H1 (cell line): ENCODE results near the gene ADGRB2. TPM values are rescaled to one million over a fixed set of nuclear protein-coding genes. Genes with fewer than 3 reads are reported as not detected.

Experiments
- BACH1 ChIP-seq: IDR thresholded peaks from 2 replicates; pipeline ENCODE4 v1.6.1; 2012; ENCODE audit warnings: low read length, improper control_type of control experiment
- CBX5 ChIP-seq: fragments of 300-800, 300-1000 bp; sonication (generic); IDR thresholded peaks from 2 replicates; pipeline ENCODE4 v1.7.1; 2016; ENCODE audit warnings: antibody characterized with exemption, low read length, low read depth
- CBX8 ChIP-seq: fragments of 300-800, 300-1000 bp; sonication (generic); IDR thresholded peaks from 2 replicates; pipeline ENCODE4 v1.7.1; 2016; ENCODE audit warnings: low read depth, low read length, borderline replicate concordance
- CHD1 ChIP-seq: IDR thresholded peaks from 2 replicates; pipeline ENCODE4 v1.6.1; 2012; ENCODE audit warnings: low read depth, low read length, improper control_type of control experiment
- KDM1A ChIP-seq: fragments of 200-600, 300-600 bp; sonication (generic); IDR thresholded peaks from 2 replicates; pipeline ENCODE4 v1.7.1; 2016; ENCODE audit warnings: mild to moderate bottlenecking, low read length, borderline replicate concordance
- NANOG ChIP-seq: IDR thresholded peaks from 2 replicates; pipeline ENCODE4 v1.6.1; 2011; ENCODE audit warnings: low read length, low read depth, mild to moderate bottlenecking, inconsistent platforms; ENCODE audit not compliant: insufficient read depth, poor library complexity, severe bottlenecking
- polyA plus RNA-seq, 7 experiments: library from polyadenylated mRNA; depleted of rRNA in 3 of 7; stranded (reverse) in 5 of 7; unstranded in 2 of 7; fragments of >200 nt in 5 of 7; fragments of 200-250 nt in 2 of 7; gene quantifications; 1 replicate in 5 of 7; 2 replicates in 1 of 7; 4 replicates in 1 of 7; pipeline versions ENCODE4 v1.2.1 to v1.2.3, GENCODE V29; 2011 to 2013; ENCODE audit warnings: missing spikeins in 2 of 7, mixed read lengths in 2 of 7
- total RNA-seq: library from RNA; stranded (reverse); fragmentation: NEBNext Ultra II Directional; extraction: Animal tissue kit (Norgen Biotek cat#: 25700); gene quantifications from 2 replicates; pipeline ENCODE4 v1.2.1, GENCODE V29; 2021
- TF ChIP-seq, protein P1 (sequence below): fragments of 300-600 bp; sonication (generic); IDR thresholded peaks from 2 replicates; pipeline ENCODE4 v1.7.1; 2012; ENCODE audit warnings: low read length, moderate library complexity, mild to moderate bottlenecking, inconsistent platforms; ENCODE audit not compliant: insufficient replicate concordance

Gene ADGRB2
- total and polyA plus RNA-seq, 2 of the 8 experiments (the other 6 are each of a cell fraction or from before 2014, with no cell fraction given), result 15.6 to 26.2 TPM

DNA sequence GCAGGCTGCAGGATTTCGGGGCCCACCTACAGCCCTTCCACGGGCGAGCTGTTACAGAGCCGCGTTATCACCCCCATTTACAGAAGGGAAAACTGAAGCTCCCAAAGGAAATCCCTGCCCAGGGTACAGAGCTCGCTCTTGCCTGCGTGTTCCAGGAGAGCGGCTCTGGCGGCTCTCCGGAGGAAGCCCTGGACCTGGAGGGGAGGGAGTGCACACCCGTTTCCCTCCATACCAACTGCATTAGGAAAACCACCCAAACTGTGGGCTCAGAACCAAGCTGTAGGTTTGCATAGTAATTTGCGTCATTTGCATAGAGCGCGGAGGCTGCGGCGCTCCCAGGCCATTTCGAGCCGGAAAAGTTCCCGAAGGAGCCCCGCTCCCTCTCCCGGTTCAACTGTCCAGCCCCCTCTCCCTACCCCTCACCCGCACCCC, 24.7 kb upstream of the ADGRB2 start (continued):
- TF ChIP-seq, protein P1, sequence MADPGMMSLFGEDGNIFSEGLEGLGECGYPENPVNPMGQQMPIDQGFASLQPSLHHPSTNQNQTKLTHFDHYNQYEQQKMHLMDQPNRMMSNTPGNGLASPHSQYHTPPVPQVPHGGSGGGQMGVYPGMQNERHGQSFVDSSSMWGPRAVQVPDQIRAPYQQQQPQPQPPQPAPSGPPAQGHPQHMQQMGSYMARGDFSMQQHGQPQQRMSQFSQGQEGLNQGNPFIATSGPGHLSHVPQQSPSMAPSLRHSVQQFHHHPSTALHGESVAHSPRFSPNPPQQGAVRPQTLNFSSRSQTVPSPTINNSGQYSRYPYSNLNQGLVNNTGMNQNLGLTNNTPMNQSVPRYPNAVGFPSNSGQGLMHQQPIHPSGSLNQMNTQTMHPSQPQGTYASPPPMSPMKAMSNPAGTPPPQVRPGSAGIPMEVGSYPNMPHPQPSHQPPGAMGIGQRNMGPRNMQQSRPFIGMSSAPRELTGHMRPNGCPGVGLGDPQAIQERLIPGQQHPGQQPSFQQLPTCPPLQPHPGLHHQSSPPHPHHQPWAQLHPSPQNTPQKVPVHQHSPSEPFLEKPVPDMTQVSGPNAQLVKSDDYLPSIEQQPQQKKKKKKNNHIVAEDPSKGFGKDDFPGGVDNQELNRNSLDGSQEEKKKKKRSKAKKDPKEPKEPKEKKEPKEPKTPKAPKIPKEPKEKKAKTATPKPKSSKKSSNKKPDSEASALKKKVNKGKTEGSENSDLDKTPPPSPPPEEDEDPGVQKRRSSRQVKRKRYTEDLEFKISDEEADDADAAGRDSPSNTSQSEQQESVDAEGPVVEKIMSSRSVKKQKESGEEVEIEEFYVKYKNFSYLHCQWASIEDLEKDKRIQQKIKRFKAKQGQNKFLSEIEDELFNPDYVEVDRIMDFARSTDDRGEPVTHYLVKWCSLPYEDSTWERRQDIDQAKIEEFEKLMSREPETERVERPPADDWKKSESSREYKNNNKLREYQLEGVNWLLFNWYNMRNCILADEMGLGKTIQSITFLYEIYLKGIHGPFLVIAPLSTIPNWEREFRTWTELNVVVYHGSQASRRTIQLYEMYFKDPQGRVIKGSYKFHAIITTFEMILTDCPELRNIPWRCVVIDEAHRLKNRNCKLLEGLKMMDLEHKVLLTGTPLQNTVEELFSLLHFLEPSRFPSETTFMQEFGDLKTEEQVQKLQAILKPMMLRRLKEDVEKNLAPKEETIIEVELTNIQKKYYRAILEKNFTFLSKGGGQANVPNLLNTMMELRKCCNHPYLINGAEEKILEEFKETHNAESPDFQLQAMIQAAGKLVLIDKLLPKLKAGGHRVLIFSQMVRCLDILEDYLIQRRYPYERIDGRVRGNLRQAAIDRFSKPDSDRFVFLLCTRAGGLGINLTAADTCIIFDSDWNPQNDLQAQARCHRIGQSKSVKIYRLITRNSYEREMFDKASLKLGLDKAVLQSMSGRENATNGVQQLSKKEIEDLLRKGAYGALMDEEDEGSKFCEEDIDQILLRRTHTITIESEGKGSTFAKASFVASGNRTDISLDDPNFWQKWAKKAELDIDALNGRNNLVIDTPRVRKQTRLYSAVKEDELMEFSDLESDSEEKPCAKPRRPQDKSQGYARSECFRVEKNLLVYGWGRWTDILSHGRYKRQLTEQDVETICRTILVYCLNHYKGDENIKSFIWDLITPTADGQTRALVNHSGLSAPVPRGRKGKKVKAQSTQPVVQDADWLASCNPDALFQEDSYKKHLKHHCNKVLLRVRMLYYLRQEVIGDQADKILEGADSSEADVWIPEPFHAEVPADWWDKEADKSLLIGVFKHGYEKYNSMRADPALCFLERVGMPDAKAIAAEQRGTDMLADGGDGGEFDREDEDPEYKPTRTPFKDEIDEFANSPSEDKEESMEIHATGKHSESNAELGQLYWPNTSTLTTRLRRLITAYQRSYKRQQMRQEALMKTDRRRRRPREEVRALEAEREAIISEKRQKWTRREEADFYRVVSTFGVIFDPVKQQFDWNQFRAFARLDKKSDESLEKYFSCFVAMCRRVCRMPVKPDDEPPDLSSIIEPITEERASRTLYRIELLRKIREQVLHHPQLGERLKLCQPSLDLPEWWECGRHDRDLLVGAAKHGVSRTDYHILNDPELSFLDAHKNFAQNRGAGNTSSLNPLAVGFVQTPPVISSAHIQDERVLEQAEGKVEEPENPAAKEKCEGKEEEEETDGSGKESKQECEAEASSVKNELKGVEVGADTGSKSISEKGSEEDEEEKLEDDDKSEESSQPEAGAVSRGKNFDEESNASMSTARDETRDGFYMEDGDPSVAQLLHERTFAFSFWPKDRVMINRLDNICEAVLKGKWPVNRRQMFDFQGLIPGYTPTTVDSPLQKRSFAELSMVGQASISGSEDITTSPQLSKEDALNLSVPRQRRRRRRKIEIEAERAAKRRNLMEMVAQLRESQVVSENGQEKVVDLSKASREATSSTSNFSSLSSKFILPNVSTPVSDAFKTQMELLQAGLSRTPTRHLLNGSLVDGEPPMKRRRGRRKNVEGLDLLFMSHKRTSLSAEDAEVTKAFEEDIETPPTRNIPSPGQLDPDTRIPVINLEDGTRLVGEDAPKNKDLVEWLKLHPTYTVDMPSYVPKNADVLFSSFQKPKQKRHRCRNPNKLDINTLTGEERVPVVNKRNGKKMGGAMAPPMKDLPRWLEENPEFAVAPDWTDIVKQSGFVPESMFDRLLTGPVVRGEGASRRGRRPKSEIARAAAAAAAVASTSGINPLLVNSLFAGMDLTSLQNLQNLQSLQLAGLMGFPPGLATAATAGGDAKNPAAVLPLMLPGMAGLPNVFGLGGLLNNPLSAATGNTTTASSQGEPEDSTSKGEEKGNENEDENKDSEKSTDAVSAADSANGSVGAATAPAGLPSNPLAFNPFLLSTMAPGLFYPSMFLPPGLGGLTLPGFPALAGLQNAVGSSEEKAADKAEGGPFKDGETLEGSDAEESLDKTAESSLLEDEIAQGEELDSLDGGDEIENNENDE, result no peak
- no peak for TF ChIP-seq CHD1
- no peak for TF ChIP-seq BACH1
- 0 out of 2 replicates have a peak, but pooled peaks have one; percentile 37 for TF ChIP-seq KDM1A
- TF ChIP-seq CBX8, result no peak
- no peak for TF ChIP-seq NANOG
- TF ChIP-seq CBX5, result no peak
